HepG2 (cell line): ENCODE data around the gene CCBE1. TPM values are rescaled to one million over a fixed set of nuclear protein-coding genes. Genes with fewer than 3 reads are reported as not detected.

ENCODE experiments used
- BRD4 ChIP-seq: sonication (generic); formaldehyde crosslinking; IDR thresholded peaks from 2 replicates; pipeline ENCODE4 v1.4.0; 2020; ENCODE audit warnings: missing genetic modification reagents
- FOXA3 ChIP-seq: IDR thresholded peaks from 2 replicates; pipeline ENCODE4 v1.6.1; 2016; ENCODE audit warnings: missing genetic modification reagents, missing compliant biosample characterization
- NFKB2 ChIP-seq: sonication (generic); formaldehyde crosslinking; IDR thresholded peaks from 2 replicates; pipeline ENCODE4 v1.4.0; 2020; ENCODE audit warnings: missing genetic modification reagents, borderline replicate concordance
- SALL1 ChIP-seq: sonication (generic); formaldehyde crosslinking; IDR thresholded peaks from 2 replicates; pipeline ENCODE4 v1.8.0; 2022; ENCODE audit warnings: mild to moderate bottlenecking, missing genetic modification reagents
- TARDBP ChIP-seq: sonication (generic); formaldehyde crosslinking; IDR thresholded peaks from 2 replicates; pipeline ENCODE4 v1.8.0; 2022; ENCODE audit warnings: mild to moderate bottlenecking, missing genetic modification reagents
- TOE1 ChIP-seq: sonication (generic); formaldehyde crosslinking; IDR thresholded peaks from 2 replicates; pipeline ENCODE4 v1.4.0; 2020; ENCODE audit warnings: mild to moderate bottlenecking, missing genetic modification reagents
- XRCC5 ChIP-seq: fragments of 200-400 bp; formaldehyde crosslinking; optimal IDR thresholded peaks from 2 replicates; pipeline ENCODE3; 2017; ENCODE audit warnings: mild to moderate bottlenecking, low read length
- ZMYM4 ChIP-seq: sonication (generic); formaldehyde crosslinking; IDR thresholded peaks from 2 replicates; pipeline ENCODE4 v1.8.1; 2023; ENCODE audit warnings: mild to moderate bottlenecking, missing genetic modification reagents
- ZNF335 ChIP-seq: sonication (generic); formaldehyde crosslinking; IDR thresholded peaks from 2 replicates; pipeline ENCODE4 v1.4.0; 2020; ENCODE audit warnings: missing genetic modification reagents
- ZNF577 ChIP-seq: sonication (generic); formaldehyde crosslinking; IDR thresholded peaks from 2 replicates; pipeline ENCODE4 v1.4.0; 2020; ENCODE audit warnings: mild to moderate bottlenecking, low read depth, missing genetic modification reagents, borderline replicate concordance
- ZNF780A ChIP-seq: sonication (generic); formaldehyde crosslinking; IDR thresholded peaks from 2 replicates; pipeline ENCODE4 v1.8.0; 2022; ENCODE audit warnings: mild to moderate bottlenecking, missing genetic modification reagents, moderate library complexity
- polyA plus RNA-seq, 8 experiments: library from polyadenylated mRNA; depleted of rRNA in 3 of 8; stranded (reverse) in 7 of 8; unstranded in 1 of 8; fragments of >200 nt; fragmentation: Illumina TruSeq in 4 of 8; extraction: Trizol in 4 of 8; gene quantifications; 2 replicates each; pipeline versions ENCODE4 v1.2.1 to v1.2.3, GENCODE V29; 2011 to 2016; ENCODE audit warnings: low read depth in 4 of 8, missing spikeins in 1 of 8, mixed read lengths in 1 of 8; ENCODE audit not compliant: insufficient read depth in 1 of 8
- total RNA-seq, 5 experiments: library from RNA; depleted of rRNA; stranded (reverse); fragments of >200 nt; fragmentation: Illumina TruSeq; extraction: Trizol; gene quantifications; 2 replicates each; pipeline ENCODE4 v1.2.3, GENCODE V29; 2016; ENCODE audit warnings: low read depth in 1 of 5
- TF ChIP-seq, protein P1 (sequence below): sonication (generic); formaldehyde crosslinking; IDR thresholded peaks from 2 replicates; pipeline ENCODE4 v1.4.0; 2020; ENCODE audit warnings: missing genetic modification reagents, mild to moderate bottlenecking, borderline replicate concordance
- TF ChIP-seq, protein P2 (sequence below): sonication (generic); formaldehyde crosslinking; IDR thresholded peaks from 2 replicates; pipeline ENCODE4 v1.4.0; 2020; ENCODE audit warnings: missing genetic modification reagents
- TF ChIP-seq, protein P3 (sequence below): fragments of 450-650 bp; IDR thresholded peaks from 2 replicates; pipeline ENCODE4 v1.6.1; 2017; ENCODE audit warnings: mild to moderate bottlenecking
- TF ChIP-seq, protein P4 (sequence below): sonication (generic); formaldehyde crosslinking; IDR thresholded peaks from 2 replicates; pipeline ENCODE4 v1.8.0; 2023; ENCODE audit warnings: mild to moderate bottlenecking, missing genetic modification reagents
- TF ChIP-seq, protein P5 (sequence below): IDR thresholded peaks from 2 replicates; pipeline ENCODE4 v1.4.0; 2020; ENCODE audit warnings: mild to moderate bottlenecking, missing genetic modification reagents

CCBE1 gene
- total and polyA plus RNA-seq, 2 of the 13 experiments (the other 11 are each of a cell fraction or from before 2014, with no cell fraction given), result not detected

DNA sequence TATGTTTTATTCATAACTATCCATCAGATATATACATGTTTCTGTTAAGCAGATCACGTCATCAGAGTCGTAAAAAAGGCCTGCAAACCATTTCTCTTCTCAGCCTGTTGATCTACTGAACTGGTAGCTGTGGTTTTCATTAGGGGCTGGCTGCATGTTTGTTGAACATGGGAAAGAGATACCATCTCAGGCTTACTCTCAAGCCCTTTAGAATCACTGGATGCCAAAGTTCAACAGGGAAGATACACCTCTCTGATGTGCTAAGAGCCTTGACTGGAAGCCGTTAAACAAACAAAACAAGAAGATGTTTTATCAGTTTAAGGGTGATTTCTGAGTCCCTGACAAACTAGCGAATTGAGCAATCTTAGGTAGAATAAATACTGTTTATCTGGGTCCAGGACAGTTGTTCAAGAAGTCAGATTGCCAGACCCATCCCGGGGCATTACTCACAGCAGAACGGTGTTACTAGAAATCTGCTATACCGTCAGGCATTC, 243.7 kb downstream of the CCBE1 start (continued):
- TF ChIP-seq, protein P1, sequence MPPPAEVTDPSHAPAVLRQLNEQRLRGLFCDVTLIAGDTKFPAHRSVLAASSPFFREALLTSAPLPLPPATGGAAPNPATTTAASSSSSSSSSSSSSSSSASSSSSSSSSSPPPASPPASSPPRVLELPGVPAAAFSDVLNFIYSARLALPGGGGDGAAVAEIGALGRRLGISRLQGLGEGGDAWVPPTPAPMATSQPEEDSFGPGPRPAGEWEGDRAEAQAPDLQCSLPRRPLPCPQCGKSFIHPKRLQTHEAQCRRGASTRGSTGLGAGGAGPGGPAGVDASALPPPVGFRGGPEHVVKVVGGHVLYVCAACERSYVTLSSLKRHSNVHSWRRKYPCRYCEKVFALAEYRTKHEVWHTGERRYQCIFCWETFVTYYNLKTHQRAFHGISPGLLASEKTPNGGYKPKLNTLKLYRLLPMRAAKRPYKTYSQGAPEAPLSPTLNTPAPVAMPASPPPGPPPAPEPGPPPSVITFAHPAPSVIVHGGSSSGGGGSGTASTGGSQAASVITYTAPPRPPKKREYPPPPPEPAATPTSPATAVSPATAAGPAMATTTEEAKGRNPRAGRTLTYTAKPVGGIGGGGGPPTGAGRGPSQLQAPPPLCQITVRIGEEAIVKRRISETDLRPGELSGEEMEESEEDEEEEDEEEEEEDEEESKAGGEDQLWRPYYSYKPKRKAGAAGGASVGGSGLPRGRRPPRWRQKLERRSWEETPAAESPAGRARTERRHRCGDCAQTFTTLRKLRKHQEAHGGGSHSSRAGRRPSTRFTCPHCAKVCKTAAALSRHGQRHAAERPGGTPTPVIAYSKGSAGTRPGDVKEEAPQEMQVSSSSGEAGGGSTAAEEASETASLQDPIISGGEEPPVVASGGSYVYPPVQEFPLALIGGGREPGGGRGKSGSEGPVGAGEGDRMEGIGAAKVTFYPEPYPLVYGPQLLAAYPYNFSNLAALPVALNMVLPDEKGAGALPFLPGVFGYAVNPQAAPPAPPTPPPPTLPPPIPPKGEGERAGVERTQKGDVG, result no peak
- TF ChIP-seq NFKB2 (CRISPR knock-in tag) (no peak), XRCC5 (no peak), TARDBP (peak; percentile 87), ZNF577 (no peak), ZMYM4 (CRISPR knock-in tag) (peak; percentile 64), ZNF335 (CRISPR knock-in tag) (0 out of 2 replicates have a peak, but pooled peaks have one; percentile 43), ZNF780A (no peak), TOE1 (CRISPR knock-in tag) (no peak), FOXA3 (CRISPR knock-in tag) (peak; percentile 93), SALL1 (CRISPR knock-in tag) (peak; percentile 36; the same call in 1 of the 2 replicates), BRD4 (CRISPR knock-in tag) (no peak)
- TF ChIP-seq, protein P2, sequence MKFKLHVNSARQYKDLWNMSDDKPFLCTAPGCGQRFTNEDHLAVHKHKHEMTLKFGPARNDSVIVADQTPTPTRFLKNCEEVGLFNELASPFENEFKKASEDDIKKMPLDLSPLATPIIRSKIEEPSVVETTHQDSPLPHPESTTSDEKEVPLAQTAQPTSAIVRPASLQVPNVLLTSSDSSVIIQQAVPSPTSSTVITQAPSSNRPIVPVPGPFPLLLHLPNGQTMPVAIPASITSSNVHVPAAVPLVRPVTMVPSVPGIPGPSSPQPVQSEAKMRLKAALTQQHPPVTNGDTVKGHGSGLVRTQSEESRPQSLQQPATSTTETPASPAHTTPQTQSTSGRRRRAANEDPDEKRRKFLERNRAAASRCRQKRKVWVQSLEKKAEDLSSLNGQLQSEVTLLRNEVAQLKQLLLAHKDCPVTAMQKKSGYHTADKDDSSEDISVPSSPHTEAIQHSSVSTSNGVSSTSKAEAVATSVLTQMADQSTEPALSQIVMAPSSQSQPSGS (CRISPR knock-in tag), result peak; percentile 56; the same call in 1 of the 2 replicates
- TF ChIP-seq, protein P3, sequence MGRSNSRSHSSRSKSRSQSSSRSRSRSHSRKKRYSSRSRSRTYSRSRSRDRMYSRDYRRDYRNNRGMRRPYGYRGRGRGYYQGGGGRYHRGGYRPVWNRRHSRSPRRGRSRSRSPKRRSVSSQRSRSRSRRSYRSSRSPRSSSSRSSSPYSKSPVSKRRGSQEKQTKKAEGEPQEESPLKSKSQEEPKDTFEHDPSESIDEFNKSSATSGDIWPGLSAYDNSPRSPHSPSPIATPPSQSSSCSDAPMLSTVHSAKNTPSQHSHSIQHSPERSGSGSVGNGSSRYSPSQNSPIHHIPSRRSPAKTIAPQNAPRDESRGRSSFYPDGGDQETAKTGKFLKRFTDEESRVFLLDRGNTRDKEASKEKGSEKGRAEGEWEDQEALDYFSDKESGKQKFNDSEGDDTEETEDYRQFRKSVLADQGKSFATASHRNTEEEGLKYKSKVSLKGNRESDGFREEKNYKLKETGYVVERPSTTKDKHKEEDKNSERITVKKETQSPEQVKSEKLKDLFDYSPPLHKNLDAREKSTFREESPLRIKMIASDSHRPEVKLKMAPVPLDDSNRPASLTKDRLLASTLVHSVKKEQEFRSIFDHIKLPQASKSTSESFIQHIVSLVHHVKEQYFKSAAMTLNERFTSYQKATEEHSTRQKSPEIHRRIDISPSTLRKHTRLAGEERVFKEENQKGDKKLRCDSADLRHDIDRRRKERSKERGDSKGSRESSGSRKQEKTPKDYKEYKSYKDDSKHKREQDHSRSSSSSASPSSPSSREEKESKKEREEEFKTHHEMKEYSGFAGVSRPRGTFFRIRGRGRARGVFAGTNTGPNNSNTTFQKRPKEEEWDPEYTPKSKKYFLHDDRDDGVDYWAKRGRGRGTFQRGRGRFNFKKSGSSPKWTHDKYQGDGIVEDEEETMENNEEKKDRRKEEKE, result no peak
- TF ChIP-seq, protein P4, sequence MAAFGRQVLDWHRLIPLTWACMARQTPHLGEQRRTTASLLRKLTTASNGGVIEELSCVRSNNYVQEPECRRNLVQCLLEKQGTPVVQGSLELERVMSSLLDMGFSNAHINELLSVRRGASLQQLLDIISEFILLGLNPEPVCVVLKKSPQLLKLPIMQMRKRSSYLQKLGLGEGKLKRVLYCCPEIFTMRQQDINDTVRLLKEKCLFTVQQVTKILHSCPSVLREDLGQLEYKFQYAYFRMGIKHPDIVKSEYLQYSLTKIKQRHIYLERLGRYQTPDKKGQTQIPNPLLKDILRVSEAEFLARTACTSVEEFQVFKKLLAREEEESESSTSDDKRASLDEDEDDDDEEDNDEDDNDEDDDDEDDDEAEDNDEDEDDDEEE (CRISPR knock-in tag), result no peak
- TF ChIP-seq, protein P5, sequence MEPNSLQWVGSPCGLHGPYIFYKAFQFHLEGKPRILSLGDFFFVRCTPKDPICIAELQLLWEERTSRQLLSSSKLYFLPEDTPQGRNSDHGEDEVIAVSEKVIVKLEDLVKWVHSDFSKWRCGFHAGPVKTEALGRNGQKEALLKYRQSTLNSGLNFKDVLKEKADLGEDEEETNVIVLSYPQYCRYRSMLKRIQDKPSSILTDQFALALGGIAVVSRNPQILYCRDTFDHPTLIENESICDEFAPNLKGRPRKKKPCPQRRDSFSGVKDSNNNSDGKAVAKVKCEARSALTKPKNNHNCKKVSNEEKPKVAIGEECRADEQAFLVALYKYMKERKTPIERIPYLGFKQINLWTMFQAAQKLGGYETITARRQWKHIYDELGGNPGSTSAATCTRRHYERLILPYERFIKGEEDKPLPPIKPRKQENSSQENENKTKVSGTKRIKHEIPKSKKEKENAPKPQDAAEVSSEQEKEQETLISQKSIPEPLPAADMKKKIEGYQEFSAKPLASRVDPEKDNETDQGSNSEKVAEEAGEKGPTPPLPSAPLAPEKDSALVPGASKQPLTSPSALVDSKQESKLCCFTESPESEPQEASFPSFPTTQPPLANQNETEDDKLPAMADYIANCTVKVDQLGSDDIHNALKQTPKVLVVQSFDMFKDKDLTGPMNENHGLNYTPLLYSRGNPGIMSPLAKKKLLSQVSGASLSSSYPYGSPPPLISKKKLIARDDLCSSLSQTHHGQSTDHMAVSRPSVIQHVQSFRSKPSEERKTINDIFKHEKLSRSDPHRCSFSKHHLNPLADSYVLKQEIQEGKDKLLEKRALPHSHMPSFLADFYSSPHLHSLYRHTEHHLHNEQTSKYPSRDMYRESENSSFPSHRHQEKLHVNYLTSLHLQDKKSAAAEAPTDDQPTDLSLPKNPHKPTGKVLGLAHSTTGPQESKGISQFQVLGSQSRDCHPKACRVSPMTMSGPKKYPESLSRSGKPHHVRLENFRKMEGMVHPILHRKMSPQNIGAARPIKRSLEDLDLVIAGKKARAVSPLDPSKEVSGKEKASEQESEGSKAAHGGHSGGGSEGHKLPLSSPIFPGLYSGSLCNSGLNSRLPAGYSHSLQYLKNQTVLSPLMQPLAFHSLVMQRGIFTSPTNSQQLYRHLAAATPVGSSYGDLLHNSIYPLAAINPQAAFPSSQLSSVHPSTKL (CRISPR knock-in tag), result peak; percentile 98
